ENCODE results near the gene FBXL14.

The FBXL14 gene, protein sequence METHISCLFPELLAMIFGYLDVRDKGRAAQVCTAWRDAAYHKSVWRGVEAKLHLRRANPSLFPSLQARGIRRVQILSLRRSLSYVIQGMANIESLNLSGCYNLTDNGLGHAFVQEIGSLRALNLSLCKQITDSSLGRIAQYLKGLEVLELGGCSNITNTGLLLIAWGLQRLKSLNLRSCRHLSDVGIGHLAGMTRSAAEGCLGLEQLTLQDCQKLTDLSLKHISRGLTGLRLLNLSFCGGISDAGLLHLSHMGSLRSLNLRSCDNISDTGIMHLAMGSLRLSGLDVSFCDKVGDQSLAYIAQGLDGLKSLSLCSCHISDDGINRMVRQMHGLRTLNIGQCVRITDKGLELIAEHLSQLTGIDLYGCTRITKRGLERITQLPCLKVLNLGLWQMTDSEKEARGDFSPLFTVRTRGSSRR

DNA sequence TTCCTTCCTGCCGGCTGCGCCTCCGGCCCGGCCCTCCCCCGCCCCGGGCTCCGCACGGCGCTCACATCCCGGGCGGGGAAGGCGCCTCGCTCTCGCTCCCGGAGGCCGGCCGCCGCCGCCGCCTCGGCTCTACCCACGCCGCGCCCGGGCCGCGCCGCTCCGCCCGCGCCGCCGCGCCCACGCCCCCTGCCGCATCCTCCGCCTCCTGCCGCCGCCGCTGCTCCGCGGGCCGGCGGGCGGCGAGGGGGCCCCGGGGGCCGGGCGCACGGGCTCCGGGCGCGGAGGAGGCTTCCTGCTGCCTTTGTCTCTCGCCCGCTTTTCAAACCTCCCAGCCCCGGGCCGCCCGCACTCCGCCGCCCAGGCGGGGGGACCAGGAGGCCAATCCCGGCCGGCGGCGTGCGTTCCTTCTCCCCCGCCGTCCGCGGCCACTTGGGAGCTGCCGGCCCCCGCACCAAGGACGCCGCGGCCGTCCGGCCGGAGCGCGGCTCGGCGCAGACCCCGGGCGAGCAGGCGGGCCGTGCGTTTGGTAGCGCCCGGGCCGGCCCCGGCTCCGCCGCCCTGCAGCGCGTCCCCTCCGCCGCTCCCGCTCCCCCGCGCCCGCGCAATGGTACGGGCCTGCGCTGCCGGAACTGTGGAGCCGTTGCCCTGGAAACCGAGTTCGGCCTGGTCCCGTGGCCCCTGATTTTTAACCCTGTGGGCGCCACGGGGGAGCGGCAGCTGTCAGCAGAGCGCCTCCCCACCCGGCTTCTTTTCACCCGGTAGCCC is at the start of gene FBXL14:
TSS of gene FBXL14 (minus strand) at position 321 of the 765 bp plus-strand sequence. CDS start 515 bp downstream, outside the sequence.
- DNase-seq = peak; percentile 90

GRCh38 chr12:1643905-1644533 is 49.6 kb upstream of the FBXL14 start:
- no peak for DNase-seq

GRCh38 chr12:1643043-1643442 is 48.7 kb upstream of the FBXL14 start:
- no peak for DNase-seq

DNA sequence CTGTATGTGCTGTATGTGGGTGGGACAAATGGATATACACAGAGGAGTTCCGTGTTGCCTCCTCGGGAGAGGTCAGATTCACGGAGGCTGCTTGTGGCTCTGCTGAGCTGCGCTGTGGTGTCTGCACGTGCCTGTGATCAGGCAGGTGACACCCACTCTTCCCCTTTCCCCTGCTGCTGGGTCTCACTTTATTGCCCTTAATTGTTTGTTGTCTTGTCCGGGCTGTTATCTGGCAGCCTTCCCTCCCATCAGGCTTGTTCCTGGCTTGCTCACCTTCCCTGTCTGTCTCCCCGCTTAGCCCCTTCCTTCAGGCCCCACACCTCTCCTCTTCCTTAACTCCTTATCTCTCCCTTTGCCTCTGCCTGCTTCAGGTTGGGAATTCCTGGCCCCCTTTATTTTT is 48.1 kb upstream of the FBXL14 start:
- no peak for DNase-seq

DNA sequence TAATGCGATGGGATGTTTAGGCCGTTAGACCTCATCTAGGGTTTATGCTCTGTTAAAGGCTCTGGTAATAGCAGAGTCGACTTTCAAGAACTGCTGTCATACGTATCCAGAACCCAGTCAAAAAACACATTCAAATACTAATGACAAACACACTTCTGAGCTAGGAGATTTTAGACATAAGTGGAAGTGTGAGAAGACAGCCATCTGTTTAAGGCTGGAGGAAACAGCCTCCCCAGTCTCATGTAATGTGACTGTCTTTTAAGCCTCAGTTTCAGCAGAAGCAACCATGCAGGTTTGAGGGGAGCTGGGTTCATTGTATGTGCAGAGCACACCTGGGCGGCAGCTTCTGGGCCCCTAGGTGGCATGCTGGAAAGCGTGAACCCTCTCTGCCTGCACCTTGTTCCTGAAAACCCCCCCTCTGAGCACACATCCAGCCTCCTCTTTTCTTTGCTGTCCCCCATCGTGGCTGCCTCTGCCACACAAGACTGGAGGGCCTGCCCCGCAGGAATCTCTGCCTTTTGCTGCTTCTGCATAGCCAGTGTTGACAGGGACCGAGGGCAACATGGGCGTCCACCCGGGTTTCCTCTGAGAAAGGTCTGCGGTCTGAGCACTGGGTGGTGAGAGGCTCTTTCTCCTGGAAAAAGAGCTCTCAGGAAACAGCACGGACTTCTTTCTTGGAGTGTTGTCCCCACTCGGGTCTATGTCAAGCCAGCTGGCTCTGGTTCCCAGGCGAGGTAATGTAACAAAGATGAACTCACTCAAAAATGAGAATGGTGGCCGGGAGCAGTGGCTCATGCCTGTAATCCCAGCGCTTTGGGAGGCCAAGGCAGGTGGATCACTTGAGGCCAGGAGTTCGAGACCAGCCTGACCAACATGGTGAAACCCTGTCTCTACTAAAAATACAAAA is 46.2 kb upstream of the FBXL14 start:
- no peak for DNase-seq

GRCh38 chr12:1639538-1639937 is 45.2 kb upstream of the FBXL14 start:
- no peak for DNase-seq

DNA sequence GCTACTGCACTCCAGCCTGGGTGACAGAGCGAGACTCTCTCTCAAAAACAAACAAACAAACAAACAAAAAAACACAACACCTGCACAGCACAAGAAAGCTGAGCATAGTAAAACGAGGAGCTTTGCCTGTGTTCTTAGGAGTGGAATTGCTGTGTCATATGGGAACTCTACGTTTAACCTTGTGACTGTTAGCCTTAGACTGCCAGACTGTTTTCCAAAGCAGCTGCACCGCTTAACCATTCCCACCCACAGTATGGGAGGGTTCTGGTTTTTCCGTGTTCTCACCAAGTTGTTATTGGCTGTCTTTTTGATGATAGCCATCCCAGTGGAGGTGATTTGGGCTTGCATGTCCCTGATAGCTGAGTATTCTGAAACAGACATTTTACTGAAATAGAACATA is 43.8 kb upstream of the FBXL14 start:
- DNase-seq = no peak

- no peak for DNase-seq
These were observed 41.1 kb upstream of the FBXL14 start for GRCh38 chr12:1635301-1636095.

DNA sequence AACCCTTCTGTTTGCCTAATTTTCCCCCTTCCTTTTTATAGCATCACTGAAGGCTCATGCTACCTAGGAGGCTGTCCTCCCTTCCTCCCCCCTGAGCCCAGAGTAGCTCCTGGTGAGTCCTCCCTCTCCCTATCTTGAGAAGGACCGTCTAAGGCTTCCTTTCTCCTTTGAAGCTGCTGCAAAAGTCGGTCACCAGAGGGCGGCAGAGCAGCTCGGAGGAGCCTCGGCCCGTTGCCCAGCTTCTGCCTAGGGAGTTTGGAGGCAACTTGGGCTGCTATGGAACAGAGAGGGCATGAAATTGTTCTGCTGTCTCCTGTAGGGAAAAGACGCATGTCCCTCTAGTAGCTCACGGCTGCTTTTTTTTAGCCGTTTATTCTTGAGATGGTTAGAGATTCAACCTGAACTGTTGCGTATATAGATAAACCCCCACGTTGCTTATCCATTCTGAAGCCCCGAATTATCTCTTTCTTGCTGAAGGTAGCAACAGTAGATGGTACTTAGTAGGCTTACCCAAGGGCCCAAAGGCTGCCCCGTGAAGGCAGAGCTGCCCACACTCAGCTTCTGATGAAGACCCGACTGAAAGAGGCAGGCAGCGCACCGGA is 40.3 kb upstream of the FBXL14 start:
- peak; percentile 77 for DNase-seq

- no peak for DNase-seq
These were observed 39.8 kb upstream of the FBXL14 start for GRCh38 chr12:1634149-1634548.

DNA sequence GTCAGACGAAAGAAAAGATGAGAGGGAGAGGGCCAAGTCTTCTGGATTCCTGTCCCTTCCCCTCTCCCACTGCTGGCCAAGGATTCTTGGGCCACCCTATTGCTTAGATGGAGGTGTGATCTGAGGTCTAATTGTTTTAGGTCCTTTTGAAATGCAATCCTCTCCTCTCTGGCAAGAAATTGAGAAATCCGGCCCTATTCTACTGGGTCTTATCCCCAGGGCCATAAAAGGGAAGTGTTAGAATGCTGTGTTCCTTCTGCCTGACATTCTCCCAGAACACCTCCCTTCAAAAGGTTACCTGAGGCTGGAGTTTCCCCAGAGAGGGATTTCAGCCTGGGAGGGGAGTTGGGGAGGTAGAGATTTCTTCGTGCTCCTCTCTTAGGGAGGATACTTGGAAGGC is 39.1 kb upstream of the FBXL14 start:
- DNase-seq = no peak

GRCh38 chr12:1632702-1633101 is 38.3 kb upstream of the FBXL14 start:
- DNase-seq = no peak

DNA sequence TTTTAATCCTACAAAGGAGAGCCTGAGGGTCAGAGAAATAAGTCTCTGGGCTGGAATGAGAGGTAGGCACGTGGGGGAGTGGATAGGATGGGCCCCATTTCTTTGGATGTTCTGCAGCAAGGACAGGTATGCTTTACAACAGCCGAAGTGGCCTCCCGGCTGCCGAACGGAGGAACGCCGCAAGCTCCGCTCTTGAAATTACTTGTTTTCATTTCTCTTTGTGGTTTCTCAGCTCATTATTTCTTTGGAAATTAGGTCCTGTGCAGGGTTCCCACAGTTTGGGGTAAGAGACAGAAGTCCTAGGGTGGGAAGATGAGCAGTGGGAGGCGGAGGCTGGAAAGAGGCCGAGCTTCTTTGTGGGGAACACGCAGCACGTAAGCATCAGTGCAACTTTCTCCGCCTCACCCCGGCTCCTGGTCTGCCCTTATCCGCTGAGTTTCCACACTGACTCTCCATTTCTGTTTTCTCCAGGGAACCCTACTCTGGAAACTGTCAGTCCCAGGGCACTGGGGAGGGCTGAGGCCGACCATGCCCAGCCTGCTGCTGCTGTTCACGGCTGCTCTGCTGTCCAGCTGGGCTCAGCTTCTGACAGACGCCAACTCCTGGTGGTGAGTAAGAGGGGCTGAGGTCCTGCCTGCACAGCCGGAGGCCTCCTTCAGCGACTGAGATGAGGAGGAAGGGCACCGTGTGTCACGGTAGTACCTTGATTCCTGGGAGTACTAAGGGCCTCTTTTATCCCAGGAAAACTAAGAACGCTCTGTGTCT is 36.6 kb upstream of the FBXL14 start:
- DNase-seq = peak; percentile 14

GRCh38 chr12:1630133-1630826 is 35.9 kb upstream of the FBXL14 start:
- DNase-seq = peak; percentile 19

- DNase-seq = peak; percentile 10
These were observed 35.2 kb upstream of the FBXL14 start for GRCh38 chr12:1629338-1630132.

DNA sequence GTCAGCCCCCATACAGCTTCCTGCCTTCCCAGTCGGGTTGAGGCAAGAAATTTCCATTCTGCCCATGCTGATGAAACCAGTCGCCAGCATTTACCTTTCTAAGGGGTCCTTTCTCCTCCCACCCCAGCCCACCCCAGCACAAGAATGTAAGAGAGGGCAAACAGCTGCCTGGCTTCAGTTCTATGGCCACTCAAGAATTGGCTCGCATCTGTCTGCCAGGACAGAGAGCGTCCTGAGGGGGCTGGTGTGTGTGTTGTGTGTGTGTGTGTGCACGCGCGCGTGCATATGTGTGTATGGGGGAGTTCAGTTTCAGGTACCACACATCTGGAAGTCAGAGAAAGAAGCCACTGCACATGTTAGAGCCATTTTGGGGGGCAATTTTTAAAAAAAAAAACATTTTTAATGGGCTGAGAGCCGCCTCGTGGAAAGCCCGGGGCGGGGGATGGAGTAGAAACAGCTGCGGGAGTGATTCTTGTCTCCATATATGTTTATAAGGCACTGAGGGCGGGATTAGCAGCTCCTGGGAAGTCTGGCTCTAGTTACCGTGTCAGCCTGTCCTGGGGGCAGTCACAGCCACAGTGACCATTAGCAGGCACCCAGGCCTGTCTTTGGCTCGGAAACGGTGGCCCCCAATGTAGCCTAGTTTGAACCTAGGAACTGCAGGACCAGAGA is 34.4 kb upstream of the FBXL14 start, which contains the start of gene WNT5B:
TSS of gene WNT5B (plus strand) at position 566 of the 672 bp plus-strand sequence. CDS start 2,124 bp downstream, outside the sequence.
- DNase-seq = no peak

DNA sequence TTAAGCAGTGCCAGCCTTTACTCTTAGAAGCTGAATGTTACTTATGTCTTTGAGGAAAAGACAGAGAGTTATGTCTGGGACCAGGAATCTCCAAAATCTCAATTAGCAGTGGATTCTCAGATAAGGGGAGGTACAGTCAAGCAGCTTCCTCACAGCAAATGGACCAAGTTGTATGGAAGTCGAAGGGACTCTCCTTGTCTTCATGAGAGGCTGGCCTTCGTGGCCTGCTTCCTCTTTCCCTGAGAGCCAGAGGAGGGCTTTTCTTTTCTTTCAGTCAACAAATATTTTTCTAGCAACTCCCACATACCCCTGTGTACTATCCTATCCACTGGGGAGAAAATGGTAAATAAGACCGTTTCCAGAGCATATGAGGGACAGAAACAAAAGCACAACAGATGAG is 28.0 kb upstream of the FBXL14 start:
- DNase-seq = no peak

- DNase-seq = no peak
These were observed 25.7 kb upstream of the FBXL14 start for GRCh38 chr12:1620092-1620491.

Measured in activated CD4-positive, alpha-beta T cell treated with anti-CD3 and anti-CD28 coated beads for 48 hours (primary cell).